Right lobe of liver (tissue), 6 donors: ENCODE measurements around the gene USH1G. TPM values are rescaled to one million over a fixed set of nuclear protein-coding genes. Genes with fewer than 3 reads are reported as not detected.
"Not testable (repeated sequence)": the region's sequence is repeated elsewhere in the genome, so short reads cannot be mapped to it uniquely, and the experiment has no call there.

Experiments used
- ATAC-seq, 4 donors: fragments of 200-7000 bp; cut with Tn5 transposase; one replicate each; pipeline ENCODE4 v1.9.1; 2020; ENCODE audit warnings: mild to moderate bottlenecking in 4 of 4, moderate library complexity in 4 of 4
- DNase-seq, 3 donors: peaks; one replicate each; pipeline ENCODE4 v3.0.0-alpha.2; 2020
- H3K27ac ChIP-seq, 3 donors: fragments of 200-600 bp; one replicate each; pipeline ENCODE4 v1.8.0; 2022
- H3K27me3 ChIP-seq, 2 donors: fragments of 200-600 bp; one replicate each; pipeline ENCODE4 v1.8.0; 2022
- H3K36me3 ChIP-seq, 4 donors: fragments of 200-600 bp; sonication (generic) in 1 of 4; one replicate each; pipeline versions ENCODE4 v1.5.1 to v1.8.0; 2017 to 2022; ENCODE audit warnings: control low read depth in 1 of 4
- H3K4me1 ChIP-seq, 4 donors: fragments of 200-600 bp; sonication (generic) in 1 of 4; one replicate each; pipeline versions ENCODE4 v1.5.1 to v1.8.0; 2017 to 2022; ENCODE audit warnings: control low read depth in 1 of 4
- H3K4me3 ChIP-seq, 3 donors: fragments of 200-600 bp; one replicate each; pipeline ENCODE4 v1.8.0; 2022
- H3K9me3 ChIP-seq, 4 donors: fragments of 200-600 bp; sonication (generic) in 1 of 4; one replicate each; pipeline versions ENCODE4 v1.5.1 to v1.8.0; 2017 to 2022; ENCODE audit warnings: control low read depth in 1 of 4
- POLR2A ChIP-seq: fragments of 450-650 bp; IDR thresholded peaks from one replicate; pipeline ENCODE4 v1.6.1; 2017; ENCODE audit warnings: antibody characterized with exemption, mild to moderate bottlenecking
- WGBS: methylation state at CpG from one replicate; pipeline ENCODE4 v1.1.6; 2018; ENCODE audit warnings: low coverage, low lambda C conversion rate; ENCODE audit not compliant: insufficient coverage; ENCODE audit errors: missing lambda C conversion rate; 5-methylcytosine and 5-hydroxymethylcytosine counted together
- intact Hi-C, 2 donors: fragments of 100-400 bp; cut with DNase I; formaldehyde crosslinking; loops; one replicate each; pipeline versions ENCODE4 v1.11.2 to v1.14.1; 2022
- total RNA-seq, 6 experiments: library from RNA; depleted of rRNA in 2 of 6; stranded (reverse); fragments of >200 nt in 2 of 6; fragmentation: NEBNext Ultra II Directional in 3 of 6; extraction: Animal tissue kit (Norgen Biotek cat#: 25700) in 3 of 6; gene quantifications; one replicate each; pipeline versions ENCODE4 v1.1.0 to v1.2.4, GENCODE V29; 2016 to 2023
- TF ChIP-seq, protein P1 (sequence below), 4 donors: fragments of 200-600 bp in 3 of 4; fragments of 450-650 bp in 1 of 4; IDR thresholded peaks; one replicate each; pipeline versions ENCODE4 v1.5.1 to v1.8.0; 2016 to 2022; ENCODE audit warnings: antibody characterized with exemption in 4 of 4, mild to moderate bottlenecking in 2 of 4
- donor health status: DM: no; HTN: yes; CAD: no.
- donor health status: DM: no; HTN: no; CAD: no.
- donor health status: DM: no; HTN: no; CAD: no.
- donor health status: DM: no; HTN: yes; CAD: no.
- donor health status: DM: no; HTN: yes; CAD: no.

USH1G gene
- total RNA-seq, 6 experiments from 2014 or later: not detected

DNA sequence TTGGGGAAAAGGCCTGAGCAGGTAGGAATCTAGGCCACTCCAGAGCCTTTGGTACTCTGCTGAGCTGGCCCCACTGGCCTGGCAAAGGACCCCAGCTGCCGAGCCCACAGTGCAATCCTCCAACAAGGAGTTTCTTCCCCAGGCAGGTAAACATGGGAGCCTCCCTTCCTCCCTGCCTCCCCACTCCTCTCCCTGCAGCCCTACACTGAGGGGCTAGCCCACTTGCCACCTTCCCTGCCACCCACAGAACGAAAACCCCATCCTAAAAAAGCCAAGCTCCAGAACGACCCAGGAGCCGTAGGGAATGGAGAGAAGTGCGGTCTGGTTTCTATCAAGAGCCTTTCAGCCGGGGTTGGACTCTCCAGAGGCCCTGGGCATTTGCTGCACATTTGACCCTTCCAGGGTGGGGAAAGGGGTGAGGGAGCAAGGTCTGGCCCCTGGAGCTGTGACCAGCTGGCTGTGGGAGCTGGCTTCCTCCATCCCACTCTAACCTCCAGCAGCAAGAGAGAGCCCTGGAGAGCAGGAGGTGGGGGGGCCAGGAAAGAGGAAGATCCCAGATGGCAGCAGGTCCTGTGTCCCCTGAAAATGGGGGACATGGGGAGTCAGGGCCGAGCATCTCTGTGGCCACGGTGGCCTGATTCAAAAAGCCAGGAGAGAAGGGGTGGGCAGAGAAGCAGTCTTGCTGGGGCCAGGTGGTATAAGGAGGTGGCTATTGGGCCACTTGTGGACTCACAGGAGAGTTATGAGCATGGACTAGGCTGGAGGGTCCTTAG, 48.2 kb upstream of the USH1G start:
- Histone ChIP-seq H3K36me3 (no peaks in the 10 kb centered on the region), H3K4me1 (peaks cover 0 to 13% (median 0%) of the 10 kb centered on the region in 4 donors), H3K9me3 (no peaks in the 10 kb centered on the region), H3K27me3 (no peaks in the 10 kb centered on the region), H3K27ac (peak overlapping the region in 2 of 3 donors; percentile 33 to 54), H3K4me3 (peak overlapping the region; percentile 43 to 54 (median 49))
- intact Hi-C loops: no loop called here
- TF ChIP-seq, protein P1, sequence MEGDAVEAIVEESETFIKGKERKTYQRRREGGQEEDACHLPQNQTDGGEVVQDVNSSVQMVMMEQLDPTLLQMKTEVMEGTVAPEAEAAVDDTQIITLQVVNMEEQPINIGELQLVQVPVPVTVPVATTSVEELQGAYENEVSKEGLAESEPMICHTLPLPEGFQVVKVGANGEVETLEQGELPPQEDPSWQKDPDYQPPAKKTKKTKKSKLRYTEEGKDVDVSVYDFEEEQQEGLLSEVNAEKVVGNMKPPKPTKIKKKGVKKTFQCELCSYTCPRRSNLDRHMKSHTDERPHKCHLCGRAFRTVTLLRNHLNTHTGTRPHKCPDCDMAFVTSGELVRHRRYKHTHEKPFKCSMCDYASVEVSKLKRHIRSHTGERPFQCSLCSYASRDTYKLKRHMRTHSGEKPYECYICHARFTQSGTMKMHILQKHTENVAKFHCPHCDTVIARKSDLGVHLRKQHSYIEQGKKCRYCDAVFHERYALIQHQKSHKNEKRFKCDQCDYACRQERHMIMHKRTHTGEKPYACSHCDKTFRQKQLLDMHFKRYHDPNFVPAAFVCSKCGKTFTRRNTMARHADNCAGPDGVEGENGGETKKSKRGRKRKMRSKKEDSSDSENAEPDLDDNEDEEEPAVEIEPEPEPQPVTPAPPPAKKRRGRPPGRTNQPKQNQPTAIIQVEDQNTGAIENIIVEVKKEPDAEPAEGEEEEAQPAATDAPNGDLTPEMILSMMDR (IDR thresholded peaks at IDR 0.05): no peak
- no peak for TF ChIP-seq POLR2A
- DNase-seq: no peak
- WGBS: 79% methylated on average over 3 of the region's 8 CpGs
- no peak for ATAC-seq

DNA sequence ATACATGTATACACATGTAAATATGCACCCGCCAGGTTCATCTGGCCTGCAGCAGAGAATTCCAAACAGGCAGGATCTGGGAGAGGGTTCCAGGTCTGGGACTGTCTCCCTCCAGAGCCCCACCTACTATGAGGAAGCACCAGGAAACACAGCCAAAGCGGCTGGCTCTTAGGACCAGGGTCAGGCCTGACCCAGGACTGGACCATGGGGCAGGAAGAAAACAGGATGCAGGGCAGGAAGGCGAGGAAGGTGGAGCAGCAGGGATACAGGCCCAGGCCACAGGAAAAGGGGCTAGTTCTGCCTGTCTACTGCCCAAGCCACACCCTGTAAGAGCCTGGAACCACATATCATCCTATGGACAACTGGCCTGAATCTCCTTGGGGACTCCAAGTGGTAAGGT, 47.3 kb upstream of the USH1G start:
- Histone ChIP-seq H3K36me3 (no peaks in the 10 kb centered on the region), H3K9me3 (no peaks in the 10 kb centered on the region), H3K27ac (no peak overlapping the region), H3K27me3 (no peaks in the 10 kb centered on the region), H3K4me3 (peak overlapping the region in 1 of 3 donors; percentile 13), H3K4me1 (peaks cover 0 to 13% (median 0%) of the 10 kb centered on the region in 4 donors)
- ATAC-seq (peak; percentile 50 to 76 (median 58)), DNase-seq (peak in 1 of 3 donors; percentile 37)
- intact Hi-C loops: no loop called here
- WGBS: 74% methylated on average over 3 of the region's 3 CpGs
- TF ChIP-seq, protein P1 (IDR thresholded peaks at IDR 0.05): no peak
- no peak for TF ChIP-seq POLR2A

- intact Hi-C loops, H3K27ac ChIP-seq, DNase-seq, H3K9me3 ChIP-seq, ATAC-seq, H3K4me3 ChIP-seq, H3K27me3 ChIP-seq, H3K36me3 ChIP-seq: not testable (repeated sequence)
- 73% methylated on average over 2 of the region's 5 CpGs for WGBS
- peaks cover 0 to 13% (median 0%) of the 10 kb centered on the region in 4 donors for H3K4me1 ChIP-seq
These were observed 46.4 kb upstream of the USH1G start for GRCh38 chr17:74969501-74969900.

- Histone ChIP-seq H3K27ac (no peak overlapping the region), H3K36me3 (no peaks in the 10 kb centered on the region), H3K9me3 (no peaks in the 10 kb centered on the region), H3K27me3 (no peaks in the 10 kb centered on the region), H3K4me3 (no peak overlapping the region), H3K4me1 (peaks cover 0 to 13% (median 0%) of the 10 kb centered on the region in 4 donors)
- intact Hi-C loops: no loop called here
- 33% methylated on average over 1 of the region's 5 CpGs for WGBS
- TF ChIP-seq POLR2A: no peak
- TF ChIP-seq, protein P1 (IDR thresholded peaks at IDR 0.05): no peak
- DNase-seq: no peak
- no peak for ATAC-seq
These were observed 45.3 kb upstream of the USH1G start for GRCh38 chr17:74968361-74968780.

DNA sequence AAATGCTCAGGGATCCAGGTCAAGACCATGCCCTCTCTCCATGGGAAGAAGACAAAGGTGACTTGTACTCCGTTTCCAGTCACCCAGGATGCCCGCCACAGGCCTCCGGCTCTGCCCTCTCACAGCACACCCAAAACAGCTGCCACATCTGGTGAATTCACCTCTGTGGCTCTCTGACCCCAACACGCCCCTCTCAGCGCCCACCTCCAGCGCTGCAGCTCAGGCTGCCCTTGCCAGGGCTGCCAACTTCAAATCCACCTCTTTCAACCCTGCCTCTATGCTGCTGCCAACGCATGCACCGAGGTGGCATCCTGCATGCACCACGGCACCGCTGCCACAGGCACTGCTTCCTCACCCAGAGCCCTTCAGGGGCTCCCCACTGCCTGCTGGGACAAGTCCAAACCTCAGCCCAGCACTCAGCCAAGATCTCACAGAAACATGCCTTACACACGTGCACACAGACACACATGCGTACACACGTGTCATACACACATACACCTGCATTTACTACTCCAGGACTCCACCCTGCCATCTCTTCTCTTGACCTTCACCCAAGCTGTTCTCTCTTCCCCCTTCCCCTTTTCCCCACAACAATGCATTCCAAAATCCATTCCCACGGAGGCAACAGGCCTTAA, 42.0 kb upstream of the USH1G start:
- WGBS: 68% methylated on average over 9 of the region's 14 CpGs
- no peak overlapping the region for H3K4me3 ChIP-seq
- DNase-seq (no peak), ATAC-seq (no peak)
- no peaks in the 10 kb centered on the region for H3K9me3 ChIP-seq
- no peak overlapping the region for H3K27ac ChIP-seq
- H3K36me3 ChIP-seq: no peaks in the 10 kb centered on the region
- no peaks in the 10 kb centered on the region for H3K4me1 ChIP-seq
- no peaks in the 10 kb centered on the region for H3K27me3 ChIP-seq
- TF ChIP-seq POLR2A: no peak
- TF ChIP-seq, protein P1 (IDR thresholded peaks at IDR 0.05): no peak
- intact Hi-C loops: no loop called here
